ENCODE measurements around the gene EPHA7. TPM values are rescaled to one million over a fixed set of nuclear protein-coding genes. Genes with fewer than 3 reads are reported as not detected.

EPHA7 gene
- 1 to 10 TPM in 2 of 4 donors, under 1 TPM in 2; 0.17 to 1.5 (median 0.71) TPM for total RNA-seq

GRCh38 chr6:93419304-93420162, at the start of gene EPHA7:
EPHA7 (minus strand) TSS chr6:93419559; CDS start chr6:93419341, 218 bp downstream.
- no peak for TF ChIP-seq CTCF (IDR thresholded peaks at IDR 0.05; ENCODE audit: low read depth)

DNA sequence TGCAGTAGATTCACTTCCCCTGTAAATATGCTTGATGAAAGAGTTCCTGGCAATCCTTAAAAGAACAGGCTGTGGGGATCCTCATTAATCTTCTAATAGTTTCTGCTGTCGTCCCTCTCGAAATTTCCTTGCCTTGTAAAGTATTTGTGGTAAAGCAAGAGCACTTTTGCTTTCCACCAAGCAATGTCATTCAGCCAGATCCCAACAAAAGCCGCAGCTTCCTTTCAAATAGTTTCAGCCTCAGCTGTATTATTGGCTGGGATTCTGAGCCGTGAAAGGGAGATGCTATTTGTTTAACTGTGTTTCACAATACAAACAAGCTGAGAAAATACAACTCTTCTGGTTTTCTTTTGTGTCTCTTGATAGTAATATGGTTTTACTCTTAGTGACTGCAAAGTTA, 48.9 kb upstream of the EPHA7 start:
- no peak for TF ChIP-seq CTCF (IDR thresholded peaks at IDR 0.05; ENCODE audit: low read depth)

GRCh38 chr6:93454533-93454932, 35.2 kb upstream of the EPHA7 start:
- TF ChIP-seq CTCF (IDR thresholded peaks at IDR 0.05; ENCODE audit: low read depth) = no peak

DNA sequence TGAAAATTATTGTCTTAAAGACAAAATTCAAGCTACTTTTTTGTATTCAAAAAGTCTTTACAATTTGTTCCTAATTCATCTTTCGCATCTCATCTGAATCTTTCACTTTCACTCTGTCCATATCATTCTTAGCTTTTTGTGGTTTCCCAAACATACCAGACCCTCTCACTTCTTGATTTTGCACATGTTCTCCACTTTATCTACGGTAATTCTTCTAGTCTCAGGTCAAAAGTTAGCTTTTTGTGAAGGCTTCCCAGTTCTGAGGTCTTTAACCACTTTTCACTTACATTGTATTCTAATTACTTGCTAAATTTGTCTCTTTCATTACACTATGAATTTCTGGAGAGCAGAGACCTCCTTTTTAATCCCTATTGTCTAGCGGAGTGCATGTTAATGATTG, 34.6 kb upstream of the EPHA7 start:
- TF ChIP-seq CTCF (IDR thresholded peaks at IDR 0.05; ENCODE audit: low read depth) = no peak

DNA sequence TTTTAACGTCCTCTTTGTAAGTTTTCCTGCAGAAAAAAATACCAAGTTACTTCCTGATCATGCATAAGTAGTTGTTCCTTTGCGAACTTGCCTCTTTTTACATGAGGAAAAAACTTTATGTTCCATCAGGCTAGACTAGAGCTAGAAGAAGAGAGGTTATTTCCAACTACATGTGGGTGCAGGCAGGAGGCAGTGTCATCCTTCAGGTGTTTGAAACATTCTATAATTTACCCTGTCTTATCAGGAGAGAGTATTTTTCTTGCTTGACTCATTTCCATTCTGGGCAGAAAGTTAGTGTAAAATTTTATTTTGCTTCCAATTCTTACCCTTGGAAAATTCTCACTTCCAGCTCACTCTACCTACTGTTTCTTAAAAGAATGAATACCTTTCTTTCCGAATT, 28.5 kb upstream of the EPHA7 start:
- no peak for TF ChIP-seq CTCF (IDR thresholded peaks at IDR 0.05; ENCODE audit: low read depth)

DNA sequence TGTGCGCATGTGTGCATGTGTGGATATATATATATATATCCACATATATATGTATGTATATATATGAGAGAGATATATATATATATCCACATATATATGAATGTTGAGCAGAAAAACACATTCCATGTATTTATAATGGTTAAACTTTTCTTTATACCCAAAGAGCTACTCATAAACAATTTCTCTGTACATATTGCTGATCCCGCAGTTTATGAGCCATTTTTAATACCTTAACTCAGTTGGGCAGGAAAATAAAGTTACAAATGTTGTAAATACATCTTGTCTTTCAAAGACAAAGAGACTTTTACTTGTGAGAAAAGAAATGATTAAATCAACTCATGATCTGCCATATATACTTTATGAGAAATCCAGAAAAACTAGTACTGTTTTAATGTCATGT, 18.1 kb upstream of the EPHA7 start:
- no peak for TF ChIP-seq CTCF (IDR thresholded peaks at IDR 0.05; ENCODE audit: low read depth)

DNA sequence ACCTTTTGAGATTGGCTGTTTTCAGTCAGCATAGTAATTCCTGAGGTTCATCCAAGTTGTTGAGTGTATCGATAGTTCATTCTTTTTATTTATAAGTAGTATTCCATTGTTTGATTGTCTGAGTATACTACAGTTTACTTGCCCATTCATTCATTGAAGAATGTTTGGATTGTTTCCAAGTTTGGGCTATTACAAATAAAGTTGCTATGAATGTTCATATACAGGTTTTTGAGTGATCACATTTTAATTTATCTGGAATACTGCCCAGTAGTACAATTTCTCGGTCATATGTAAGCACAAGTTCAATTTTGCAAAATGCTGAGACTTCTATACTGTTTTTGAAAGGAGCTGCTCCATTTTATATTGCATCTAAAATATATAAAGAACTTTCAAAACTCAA, 14.2 kb upstream of the EPHA7 start:
- TF ChIP-seq CTCF (IDR thresholded peaks at IDR 0.05; ENCODE audit: low read depth) = no peak

All from subcutaneous adipose tissue (tissue), 4 donors.